ENCODE data around the gene SNX22. TPM values are rescaled to one million over a fixed set of nuclear protein-coding genes. Genes with fewer than 3 reads are reported as not detected.

SNX22 gene
- total and polyA plus RNA-seq, 2 of the 8 experiments (the other 6 are each of a cell fraction or from before 2014, with no cell fraction given): 4.9 TPM

DNA sequence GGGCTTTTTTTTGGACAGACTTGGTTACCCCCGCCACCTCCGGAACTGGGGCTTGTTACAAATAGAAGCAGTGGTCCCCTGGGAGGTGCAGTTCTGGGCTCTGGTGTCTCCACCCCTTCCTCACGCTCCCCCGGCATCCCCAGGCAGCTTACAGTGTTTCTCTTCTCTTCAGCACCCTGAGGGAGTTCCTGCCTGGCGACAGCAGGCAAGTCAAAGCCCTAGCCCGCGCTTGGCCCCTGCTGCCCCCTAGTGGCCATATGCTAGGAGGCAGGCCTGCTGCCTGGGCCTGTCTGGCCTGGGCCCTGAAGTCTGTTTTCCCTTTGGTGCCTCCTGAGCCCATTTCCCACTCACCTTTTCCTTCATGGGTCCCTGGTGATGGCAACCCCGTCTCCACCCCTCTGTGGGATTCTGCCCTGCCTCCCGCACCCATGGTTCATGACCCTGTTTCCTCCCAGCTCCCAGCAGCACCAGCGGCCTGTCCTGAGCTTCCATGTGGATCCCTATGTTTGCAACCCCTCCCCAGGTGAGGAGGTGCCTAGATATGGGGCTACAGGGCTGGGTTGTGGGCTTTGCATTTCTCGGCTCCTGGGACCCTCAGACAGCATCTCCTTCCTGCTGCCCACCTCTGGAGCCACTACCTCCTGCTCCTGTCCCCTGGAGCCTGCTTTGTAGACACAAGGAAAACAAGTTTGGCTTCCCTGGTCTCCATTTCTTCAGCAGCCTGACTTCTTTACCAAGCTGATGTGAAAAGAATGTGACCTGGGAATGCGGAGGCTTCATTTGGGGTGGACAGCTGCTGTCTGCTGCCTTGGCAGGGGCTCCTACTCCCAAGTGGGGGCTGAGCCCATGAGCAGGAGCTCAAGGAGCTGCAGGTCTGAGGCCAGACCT is 2.2 kb downstream of the SNX22 start (continued):
- TF ChIP-seq, protein P1, sequence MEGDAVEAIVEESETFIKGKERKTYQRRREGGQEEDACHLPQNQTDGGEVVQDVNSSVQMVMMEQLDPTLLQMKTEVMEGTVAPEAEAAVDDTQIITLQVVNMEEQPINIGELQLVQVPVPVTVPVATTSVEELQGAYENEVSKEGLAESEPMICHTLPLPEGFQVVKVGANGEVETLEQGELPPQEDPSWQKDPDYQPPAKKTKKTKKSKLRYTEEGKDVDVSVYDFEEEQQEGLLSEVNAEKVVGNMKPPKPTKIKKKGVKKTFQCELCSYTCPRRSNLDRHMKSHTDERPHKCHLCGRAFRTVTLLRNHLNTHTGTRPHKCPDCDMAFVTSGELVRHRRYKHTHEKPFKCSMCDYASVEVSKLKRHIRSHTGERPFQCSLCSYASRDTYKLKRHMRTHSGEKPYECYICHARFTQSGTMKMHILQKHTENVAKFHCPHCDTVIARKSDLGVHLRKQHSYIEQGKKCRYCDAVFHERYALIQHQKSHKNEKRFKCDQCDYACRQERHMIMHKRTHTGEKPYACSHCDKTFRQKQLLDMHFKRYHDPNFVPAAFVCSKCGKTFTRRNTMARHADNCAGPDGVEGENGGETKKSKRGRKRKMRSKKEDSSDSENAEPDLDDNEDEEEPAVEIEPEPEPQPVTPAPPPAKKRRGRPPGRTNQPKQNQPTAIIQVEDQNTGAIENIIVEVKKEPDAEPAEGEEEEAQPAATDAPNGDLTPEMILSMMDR (IDR thresholded peaks at IDR 0.05; ENCODE audit: control extremely low read depth in 1 of 3, insufficient read depth in 1 of 3, low read depth in 1 of 3, low read length in 3 of 3): peak; percentile 88 to 99 (median 99)
- peak; percentile 63; the same call in 1 of the 2 replicates for TF ChIP-seq GABPA (IDR thresholded peaks at IDR 0.05; ENCODE audit: borderline replicate concordance, insufficient read depth, low read length)
- TF ChIP-seq, protein P2, sequence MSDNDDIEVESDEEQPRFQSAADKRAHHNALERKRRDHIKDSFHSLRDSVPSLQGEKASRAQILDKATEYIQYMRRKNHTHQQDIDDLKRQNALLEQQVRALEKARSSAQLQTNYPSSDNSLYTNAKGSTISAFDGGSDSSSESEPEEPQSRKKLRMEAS (IDR thresholded peaks at IDR 0.05): peak; percentile 59
- TF ChIP-seq POLR2A (IDR thresholded peaks at IDR 0.05; ENCODE audit: control extremely low read depth in 1 of 2, low read depth in 2 of 2, low read length in 2 of 2): peak; percentile 33 to 78
- peak; percentile 54; the same call in 1 of the 2 replicates for TF ChIP-seq CREB1 (IDR thresholded peaks at IDR 0.05)
- peak; percentile 61; the same call in 1 of the 2 replicates for TF ChIP-seq RFX5 (IDR thresholded peaks at IDR 0.05; ENCODE audit: borderline replicate concordance, low read depth, low read length)
- TF ChIP-seq SIN3A (conservative IDR thresholded peaks at IDR 0.05 in 1 of 2, IDR thresholded peaks at IDR 0.05 in 1 of 2; ENCODE audit: low read depth in 1 of 2, low read length in 2 of 2): 0 out of 4 replicates have a peak, but pooled peaks of 1 of the 2 experiments have one; percentile 33
